ENCODE data around the gene PBX3.

Gene PBX3

GRCh38 chr9:125983681-125984080 lies 236.5 kb downstream of the PBX3 start:
- H3K4me3 ChIP-seq (ENCODE audit: low read depth, low read length), result no peak overlapping the region
- DNase-seq (ENCODE audit: low read depth), result no peak

GRCh38 chr9:125984461-125984860 lies 237.3 kb downstream of the PBX3 start:
- no peak for DNase-seq (ENCODE audit: low read depth)
- no peak overlapping the region for H3K4me3 ChIP-seq (ENCODE audit: low read depth, low read length)

DNA sequence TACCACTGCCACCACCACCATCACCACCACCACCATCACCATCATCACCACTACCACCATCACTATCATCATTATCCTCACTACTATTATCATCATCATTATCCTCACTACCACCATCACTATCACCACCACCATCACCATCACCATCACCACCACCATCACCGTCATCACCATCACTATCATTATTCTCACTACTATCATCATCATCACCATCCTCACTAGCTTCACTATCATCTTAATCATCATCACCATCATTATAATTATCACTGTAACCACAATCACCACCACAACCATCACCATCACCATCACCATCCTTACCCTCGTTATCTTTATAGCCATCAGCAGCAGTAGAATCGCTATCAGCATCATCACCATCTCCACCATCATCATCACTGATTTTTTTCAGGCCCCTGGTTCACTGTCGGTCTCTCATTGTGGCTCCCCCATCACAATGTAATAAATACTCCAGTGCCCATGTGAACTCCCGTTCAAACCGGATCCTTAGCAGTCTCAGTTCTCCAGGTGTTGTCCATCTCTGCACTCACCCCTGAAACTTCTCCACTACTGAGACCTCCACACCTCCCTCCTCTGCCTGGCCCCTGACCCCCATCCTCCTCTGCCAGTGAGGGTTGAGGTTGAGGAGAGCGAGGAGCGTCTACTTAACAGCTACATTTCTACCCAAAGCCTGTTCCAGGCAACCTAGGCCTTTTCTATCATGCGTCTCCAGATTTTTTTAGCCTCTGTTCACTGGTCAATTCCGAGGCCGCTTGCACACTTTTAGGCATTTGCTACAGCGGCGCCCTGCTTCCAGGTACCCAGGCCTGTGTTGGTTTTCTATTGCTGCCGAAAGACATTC lies 238.2 kb downstream of the PBX3 start:
- no peak for DNase-seq (ENCODE audit: low read depth)
- no peak overlapping the region for H3K4me3 ChIP-seq (ENCODE audit: low read depth, low read length)

DNA sequence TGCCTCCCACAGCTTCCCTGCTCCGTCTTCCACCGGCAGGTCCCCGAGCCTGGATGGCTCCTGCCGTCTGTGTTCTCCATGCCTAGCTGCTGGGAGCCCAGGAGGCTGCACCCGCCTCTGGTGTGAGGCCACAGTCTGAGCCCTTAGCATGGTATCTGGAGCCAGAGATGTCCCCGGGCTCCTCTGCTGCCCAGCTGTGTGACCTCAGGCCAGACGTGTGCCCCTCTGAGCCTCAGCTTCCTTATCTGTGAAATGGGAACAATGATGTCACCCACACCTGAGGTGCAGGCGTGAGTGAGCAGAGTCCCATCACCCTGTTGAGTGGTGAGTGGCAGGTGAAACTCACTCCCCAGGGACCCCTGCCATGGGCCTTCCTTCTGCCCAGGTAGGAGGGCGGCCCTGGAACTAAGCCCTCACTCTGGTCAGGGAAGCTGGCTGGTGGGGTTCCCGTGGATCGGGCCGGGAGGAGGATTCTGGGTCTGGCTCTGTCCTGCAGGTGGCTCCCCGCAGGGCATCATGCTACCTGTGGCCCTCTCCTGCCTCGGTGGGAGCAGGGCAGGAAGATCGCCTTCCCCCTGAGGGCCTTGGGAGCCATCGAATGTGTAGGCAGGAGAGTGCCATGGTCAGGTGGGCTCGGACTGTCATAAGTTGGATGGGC lies 239.0 kb downstream of the PBX3 start:
- no peak for DNase-seq (ENCODE audit: low read depth)
- no peak overlapping the region for H3K4me3 ChIP-seq (ENCODE audit: low read depth, low read length)

DNA sequence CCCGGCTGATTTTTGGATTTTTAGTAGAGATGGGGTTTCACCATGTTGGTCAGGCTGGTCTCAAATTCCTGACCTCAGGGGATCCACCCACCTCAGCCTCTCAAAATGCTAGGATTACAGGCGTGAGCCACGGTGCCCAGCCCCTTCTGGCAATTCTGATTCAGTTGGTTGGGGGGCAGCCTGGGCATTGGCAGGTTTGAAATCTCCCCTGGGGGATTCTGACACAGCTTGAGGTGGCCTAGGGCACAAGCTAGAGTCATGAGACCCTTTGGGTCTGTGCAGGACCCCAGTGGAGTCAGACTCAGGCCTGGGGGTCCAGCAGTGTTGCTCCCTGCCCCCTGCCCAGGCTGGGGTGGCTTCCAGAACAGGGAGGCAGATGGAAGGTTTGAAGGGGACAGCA lies 239.8 kb downstream of the PBX3 start:
- H3K4me3 ChIP-seq (ENCODE audit: low read depth, low read length), result no peak overlapping the region
- DNase-seq (ENCODE audit: low read depth), result no peak

DNA sequence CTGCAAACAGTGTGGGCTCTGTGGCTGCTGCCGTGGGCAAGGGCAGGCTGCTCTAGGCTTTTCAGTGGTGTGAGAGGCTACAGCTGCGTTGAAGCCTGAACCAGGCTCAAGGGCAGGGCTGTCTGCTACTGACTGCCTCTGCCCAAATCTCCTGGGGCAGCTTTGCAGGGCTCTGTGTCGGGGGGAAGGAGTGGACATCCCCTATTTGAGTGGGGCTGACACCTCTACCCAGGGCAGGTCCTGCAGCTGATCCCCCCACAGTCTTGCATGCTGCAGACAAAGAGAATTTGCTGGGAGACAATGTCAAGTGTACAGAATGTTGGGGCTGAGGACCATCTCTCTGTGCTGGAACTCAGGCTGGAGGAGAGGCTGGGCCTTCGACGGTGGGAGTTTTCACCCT lies 240.2 kb downstream of the PBX3 start:
- DNase-seq (ENCODE audit: low read depth), result no peak
- no peak overlapping the region for H3K4me3 ChIP-seq (ENCODE audit: low read depth, low read length)

DNA sequence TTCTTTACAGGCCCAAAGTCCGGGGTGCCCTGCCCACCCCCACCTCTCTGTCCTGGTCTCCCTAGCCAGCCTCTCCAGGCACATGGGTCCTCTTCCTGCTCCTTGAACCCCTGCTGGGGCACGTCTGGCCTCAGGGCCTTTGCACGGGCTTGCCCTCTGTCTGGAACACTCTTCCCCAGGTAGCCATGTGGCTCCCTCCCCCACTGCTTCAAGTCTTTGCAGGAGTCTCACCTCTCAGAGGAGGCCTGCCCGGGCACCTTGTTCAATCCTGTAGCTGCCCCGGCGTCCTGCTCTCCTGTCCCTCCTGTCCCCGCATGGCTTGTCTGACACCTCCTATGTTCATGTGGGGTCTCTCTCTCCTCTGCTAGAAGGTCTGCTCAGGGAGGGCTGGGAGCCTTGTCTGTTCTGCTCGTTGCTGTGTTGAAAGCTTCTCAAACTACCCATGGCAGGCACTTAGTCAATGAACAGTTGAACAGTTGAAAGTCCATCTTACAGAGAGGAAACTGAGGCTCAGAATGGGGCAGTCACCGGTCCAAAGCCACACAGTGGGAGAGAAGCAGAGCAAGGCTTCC lies 241.4 kb downstream of the PBX3 start:
- no peak overlapping the region for H3K4me3 ChIP-seq (ENCODE audit: low read depth, low read length)
- DNase-seq (ENCODE audit: low read depth), result no peak

DNA sequence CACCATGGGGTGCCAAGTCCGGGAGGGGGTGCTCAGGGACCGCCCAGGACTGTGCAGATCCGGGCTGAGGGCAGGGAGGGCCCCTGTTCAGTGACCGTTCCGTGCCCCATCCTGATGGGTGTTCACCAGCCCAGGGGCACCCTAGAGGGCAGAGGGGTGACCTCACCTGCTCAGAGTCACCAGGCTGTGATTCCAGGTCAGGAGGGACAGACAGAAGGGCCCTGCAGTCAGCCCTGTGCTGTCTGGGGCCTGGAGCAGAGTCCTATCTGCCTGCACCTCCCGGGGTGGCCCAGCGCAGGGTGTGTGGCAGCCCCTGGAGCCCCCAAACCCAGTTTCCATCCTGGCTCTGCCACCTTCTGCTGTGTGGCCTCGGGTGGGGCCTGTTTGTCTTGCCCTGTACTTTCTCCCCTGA lies 241.9 kb downstream of the PBX3 start:
- no peak for DNase-seq (ENCODE audit: low read depth)
- no peak overlapping the region for H3K4me3 ChIP-seq (ENCODE audit: low read depth, low read length)

GRCh38 chr9:125989524-125990180 lies 242.5 kb downstream of the PBX3 start:
- DNase-seq (ENCODE audit: low read depth), result no peak
- no peak overlapping the region for H3K4me3 ChIP-seq (ENCODE audit: low read depth, low read length)

GRCh38 chr9:125990186-125990792 lies 243.1 kb downstream of the PBX3 start:
- H3K4me3 ChIP-seq (ENCODE audit: low read depth, low read length), result no peak overlapping the region
- DNase-seq (ENCODE audit: low read depth), result no peak

- DNase-seq (ENCODE audit: low read depth), result no peak
- no peak overlapping the region for H3K4me3 ChIP-seq (ENCODE audit: low read depth, low read length)
Observed at GRCh38 chr9:125990793-125991220, 243.6 kb downstream of the PBX3 start.

GRCh38 chr9:125991886-125992529 lies 244.8 kb downstream of the PBX3 start:
- H3K4me3 ChIP-seq (ENCODE audit: low read depth, low read length), result no peak overlapping the region
- no peak for DNase-seq (ENCODE audit: low read depth)

GRCh38 chr9:125992557-125992956 lies 245.4 kb downstream of the PBX3 start:
- DNase-seq (ENCODE audit: low read depth), result no peak
- no peak overlapping the region for H3K4me3 ChIP-seq (ENCODE audit: low read depth, low read length)

- H3K4me3 ChIP-seq (ENCODE audit: low read depth, low read length), result no peak overlapping the region
- DNase-seq (ENCODE audit: low read depth), result no peak
Observed at GRCh38 chr9:125993466-125993865, 246.3 kb downstream of the PBX3 start.

DNA sequence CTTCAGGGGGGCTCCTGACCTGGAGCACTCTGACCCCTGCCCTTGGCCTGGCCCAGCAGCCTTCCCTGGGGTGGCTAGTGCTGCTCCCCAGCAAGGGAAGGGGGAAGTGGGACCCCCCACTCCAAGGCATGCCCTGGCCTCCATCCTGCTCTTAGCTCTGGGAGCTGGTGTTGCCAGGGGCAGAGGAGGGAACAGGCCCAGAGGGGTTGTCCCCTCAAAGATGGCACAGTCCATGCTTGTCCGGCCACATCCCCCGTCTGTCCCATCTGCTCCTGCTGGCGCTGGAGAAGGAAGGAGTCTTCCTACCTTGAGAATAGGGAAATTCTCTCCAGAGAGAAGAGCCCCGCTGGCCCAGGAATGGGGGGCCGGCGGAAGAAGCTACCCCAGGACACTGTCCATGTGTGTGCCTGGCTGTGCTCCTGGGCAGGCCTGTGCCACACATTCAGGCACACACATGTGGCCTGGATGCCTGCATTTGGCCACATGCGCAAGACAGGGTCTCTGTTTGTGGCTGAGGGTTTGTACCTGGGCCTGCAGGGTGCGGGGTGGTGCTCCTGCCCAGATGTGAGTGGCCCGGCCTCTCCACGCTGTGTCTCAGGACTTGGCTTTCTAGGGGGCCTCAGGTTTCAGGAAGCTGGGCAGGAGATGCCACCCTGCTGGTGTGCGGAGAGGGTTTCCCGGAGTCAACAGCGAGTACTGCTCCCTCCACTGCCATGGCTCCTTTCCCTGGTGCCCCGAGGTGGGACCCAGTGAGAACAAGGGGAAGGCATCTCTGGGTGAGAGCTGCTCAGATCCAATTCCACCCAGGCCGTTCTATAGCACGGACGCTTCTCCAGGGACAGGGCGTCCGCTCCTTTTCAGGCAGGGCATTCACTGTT lies 247.1 kb downstream of the PBX3 start:
- DNase-seq (ENCODE audit: low read depth), result no peak

DNA sequence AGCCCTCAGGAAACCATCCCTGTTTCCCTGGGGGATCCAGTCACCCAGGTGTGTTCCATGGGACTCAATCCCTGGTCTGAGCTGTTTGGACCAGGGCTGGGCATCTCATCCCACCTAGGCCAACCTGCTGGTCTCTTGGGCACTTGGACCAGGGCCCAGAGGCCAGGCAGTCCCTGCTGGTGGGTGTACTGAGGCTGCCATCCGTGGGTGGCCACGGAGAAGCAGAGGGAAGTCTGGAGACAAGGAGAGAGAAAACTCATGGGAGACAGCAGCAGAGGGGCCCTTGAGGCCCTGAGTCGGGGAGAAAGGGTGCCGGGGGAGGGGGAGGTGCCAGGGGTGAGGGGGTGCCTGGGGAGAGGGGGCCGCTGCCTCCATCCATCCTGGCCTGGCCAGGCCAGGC lies 247.8 kb downstream of the PBX3 start:
- H3K4me3 ChIP-seq (ENCODE audit: low read depth, low read length), result no peak overlapping the region
- no peak for DNase-seq (ENCODE audit: low read depth)

More for the DNA sequence above, 247.1 kb downstream of the PBX3 start:
- no peak overlapping the region for H3K4me3 ChIP-seq (ENCODE audit: low read depth, low read length)

DNA sequence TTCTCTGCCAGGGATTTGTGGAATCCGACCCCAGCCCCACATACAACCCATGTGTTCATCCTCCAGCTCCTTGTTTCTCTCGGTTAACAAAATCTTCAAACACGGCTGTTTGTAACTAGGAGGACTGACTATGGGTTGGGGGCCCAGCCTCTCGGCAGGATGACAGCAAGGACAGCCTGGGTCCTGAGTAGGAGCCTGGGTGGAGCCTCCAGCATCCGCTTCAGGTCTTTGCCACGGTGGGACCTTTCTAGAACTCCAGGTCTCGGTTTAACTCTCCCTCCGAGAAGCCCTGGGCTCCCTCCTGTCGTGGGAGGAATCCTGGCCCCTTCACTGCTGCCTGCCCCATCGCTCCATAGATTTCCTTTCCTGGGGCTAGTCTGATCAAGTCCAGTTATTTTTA lies 248.5 kb downstream of the PBX3 start:
- H3K4me3 ChIP-seq (ENCODE audit: low read depth, low read length), result no peak overlapping the region
- DNase-seq (ENCODE audit: low read depth), result no peak

DNA sequence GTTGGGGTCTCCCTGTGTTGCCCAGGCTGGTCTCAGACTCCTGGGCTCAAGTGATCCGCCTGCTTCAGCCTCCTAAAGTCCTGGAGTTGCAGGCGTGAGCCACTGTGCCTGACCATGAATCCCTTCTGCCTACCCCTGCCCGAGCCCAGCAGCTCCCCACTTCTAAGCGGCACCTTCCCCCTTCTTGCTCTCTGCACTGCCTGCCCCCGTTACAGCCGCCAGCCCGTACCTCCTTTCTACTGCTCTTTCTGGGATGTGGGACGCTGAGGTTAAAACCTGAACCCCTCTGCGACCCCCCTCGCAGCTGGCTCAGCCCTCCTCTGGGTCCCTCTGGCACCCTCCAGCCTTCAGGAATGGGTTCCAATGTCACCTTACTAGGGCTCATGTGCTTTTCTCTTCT lies 249.6 kb downstream of the PBX3 start:
- DNase-seq (ENCODE audit: low read depth), result no peak

More for the DNA sequence above, 249.6 kb downstream of the PBX3 start:
- H3K4me3 ChIP-seq (ENCODE audit: low read depth, low read length), result no peak overlapping the region
